ENCODE data around the gene RRAD. TPM values are rescaled to one million over a fixed set of nuclear protein-coding genes. Genes with fewer than 3 reads are reported as not detected.

RRAD gene
- total and polyA plus RNA-seq, 7 donors: 164 to 2,869 (median 304) TPM

DNA sequence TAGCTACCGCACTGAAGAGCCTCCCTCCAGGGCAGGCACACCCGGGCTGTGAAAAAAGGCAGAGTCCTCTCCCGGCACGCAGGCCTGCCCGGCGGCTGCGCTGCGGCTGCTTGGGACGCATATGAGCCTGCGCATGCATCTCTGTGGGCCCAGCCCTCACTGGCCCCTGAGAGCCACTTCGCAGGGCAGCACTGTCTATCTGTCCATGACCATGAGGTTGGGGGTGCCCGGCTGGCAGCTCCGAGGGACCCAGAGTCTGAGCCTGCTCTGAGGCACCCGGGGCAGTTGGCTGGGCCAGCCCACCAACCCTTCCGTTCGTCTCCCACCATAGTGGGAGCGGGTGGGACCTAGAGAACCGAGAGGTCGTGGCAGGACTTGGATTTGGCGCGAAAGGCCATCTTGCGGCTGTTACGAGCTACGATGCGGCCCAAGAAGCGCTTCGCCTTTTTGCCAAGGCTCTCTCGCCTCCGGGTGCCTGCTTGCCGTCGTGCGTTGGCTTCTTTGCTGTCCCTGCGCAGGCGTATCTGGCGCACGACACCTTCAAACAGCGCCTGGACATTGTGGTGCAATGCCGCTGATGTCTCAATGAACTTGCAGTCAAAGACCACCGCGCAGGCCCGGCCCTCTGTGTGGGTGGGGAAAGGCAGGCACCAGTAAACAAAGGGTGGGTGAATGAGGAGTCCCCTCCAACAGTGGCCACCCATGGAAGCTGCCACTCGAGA lies 3.4 kb downstream of the RRAD start:
- 56 to 75% (median 57%) methylated on average over 42 of the region's 42 CpGs for WGBS, 3 donors
- Histone ChIP-seq H3K27ac (peak overlapping the region; percentile 96), H3K27me3 (ENCODE audit: insufficient read depth in 3 of 3, low read length in 2 of 3) (no peaks in the 10 kb centered on the region), H3K4me1 (peaks cover 7% of the 10 kb centered on the region), H3K4me3 (peak overlapping the region; percentile 67), H3K36me3 (ENCODE audit: insufficient read depth in 1 of 2, low read depth in 1 of 2) (peaks cover 0 to 32% of the 10 kb centered on the region in 2 donors), H3K9me3 (no peaks in the 10 kb centered on the region)
- TF ChIP-seq, protein P1, sequence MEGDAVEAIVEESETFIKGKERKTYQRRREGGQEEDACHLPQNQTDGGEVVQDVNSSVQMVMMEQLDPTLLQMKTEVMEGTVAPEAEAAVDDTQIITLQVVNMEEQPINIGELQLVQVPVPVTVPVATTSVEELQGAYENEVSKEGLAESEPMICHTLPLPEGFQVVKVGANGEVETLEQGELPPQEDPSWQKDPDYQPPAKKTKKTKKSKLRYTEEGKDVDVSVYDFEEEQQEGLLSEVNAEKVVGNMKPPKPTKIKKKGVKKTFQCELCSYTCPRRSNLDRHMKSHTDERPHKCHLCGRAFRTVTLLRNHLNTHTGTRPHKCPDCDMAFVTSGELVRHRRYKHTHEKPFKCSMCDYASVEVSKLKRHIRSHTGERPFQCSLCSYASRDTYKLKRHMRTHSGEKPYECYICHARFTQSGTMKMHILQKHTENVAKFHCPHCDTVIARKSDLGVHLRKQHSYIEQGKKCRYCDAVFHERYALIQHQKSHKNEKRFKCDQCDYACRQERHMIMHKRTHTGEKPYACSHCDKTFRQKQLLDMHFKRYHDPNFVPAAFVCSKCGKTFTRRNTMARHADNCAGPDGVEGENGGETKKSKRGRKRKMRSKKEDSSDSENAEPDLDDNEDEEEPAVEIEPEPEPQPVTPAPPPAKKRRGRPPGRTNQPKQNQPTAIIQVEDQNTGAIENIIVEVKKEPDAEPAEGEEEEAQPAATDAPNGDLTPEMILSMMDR (IDR thresholded peaks at IDR 0.05): no peak
- peak in 2 of 4 donors; percentile 1 to 4 for ATAC-seq
- peak; percentile 56 to 69 for DNase-seq
- intact Hi-C loops (cut with DNase I): no loop called here

DNA sequence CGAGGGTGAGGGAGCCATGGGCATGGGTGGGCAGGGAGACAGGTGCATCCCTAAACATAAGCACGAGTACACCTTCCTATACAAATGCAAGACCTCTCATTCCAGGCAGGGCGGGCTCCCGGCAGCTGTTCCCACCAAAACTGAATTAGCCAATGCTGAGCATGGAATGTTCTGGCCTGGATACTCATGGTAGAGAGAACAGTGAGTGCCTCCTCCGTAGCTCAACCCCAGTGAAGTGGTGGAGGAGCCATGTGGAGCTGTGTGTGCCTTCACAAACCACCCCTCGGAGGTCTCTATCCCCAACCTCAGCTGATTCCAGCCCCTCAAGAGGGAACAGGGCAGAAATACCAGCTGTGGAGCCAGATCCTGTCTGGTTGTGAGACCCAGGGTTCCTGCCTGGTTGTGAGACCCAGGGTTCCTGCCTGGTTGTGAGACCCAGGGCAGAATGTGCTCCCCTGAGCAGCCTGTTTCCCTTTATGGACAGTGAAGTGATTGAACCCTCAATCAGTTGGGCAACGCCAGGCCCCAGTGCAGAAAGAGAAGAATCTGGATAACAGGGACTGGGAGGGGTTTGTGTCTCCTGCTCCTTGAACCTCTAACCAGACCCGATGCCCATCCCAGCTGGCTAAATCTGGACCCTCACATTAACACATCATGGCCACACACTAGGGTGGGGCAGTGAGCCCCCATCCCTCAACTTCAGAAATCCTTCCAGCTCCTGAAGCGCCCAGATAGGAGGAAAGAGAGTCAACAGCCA lies 4.2 kb downstream of the RRAD start:
- ATAC-seq: peak; percentile 16 to 53 (median 36)
- intact Hi-C loops (cut with DNase I): no loop called here
- 30 to 43% (median 38%) methylated on average over 9 of the region's 9 CpGs for whole genome bisulfite sequencing, 3 donors
- DNase-seq: peak in 1 of 2 donors; percentile 53
- Histone ChIP-seq H3K27ac (peak overlapping the region; percentile 96), H3K4me3 (peak overlapping the region; percentile 67), H3K36me3 (ENCODE audit: insufficient read depth in 1 of 2, low read depth in 1 of 2) (peaks cover 0 to 32% of the 10 kb centered on the region in 2 donors), H3K9me3 (no peaks in the 10 kb centered on the region), H3K4me1 (no peaks in the 10 kb centered on the region), H3K27me3 (ENCODE audit: insufficient read depth in 3 of 3, low read length in 2 of 3) (no peaks in the 10 kb centered on the region)
- TF ChIP-seq, protein P1 (IDR thresholded peaks at IDR 0.05): no peak

DNA sequence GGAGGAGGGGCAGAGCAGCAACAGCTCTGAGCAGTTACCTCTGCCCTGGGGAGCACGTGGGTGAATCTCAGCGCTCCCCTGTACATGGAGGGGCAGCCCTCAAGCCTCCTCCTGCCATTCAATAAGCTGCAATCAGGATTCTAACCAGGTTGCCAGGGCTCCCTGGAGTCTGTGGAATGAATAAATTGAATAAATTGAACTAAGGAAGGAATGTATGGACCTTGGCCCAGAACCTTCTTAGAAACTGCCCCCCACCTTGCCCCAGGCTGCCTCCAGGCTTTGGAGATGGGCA lies 5.1 kb downstream of the RRAD start:
- DNase-seq (no peak), ATAC-seq (peak; percentile 0 to 7 (median 4))
- Histone ChIP-seq H3K36me3 (ENCODE audit: insufficient read depth in 1 of 2, low read depth in 1 of 2) (peaks cover 0 to 32% of the 10 kb centered on the region in 2 donors), H3K27me3 (ENCODE audit: insufficient read depth in 3 of 3, low read length in 2 of 3) (no peaks in the 10 kb centered on the region), H3K4me1 (no peaks in the 10 kb centered on the region), H3K4me3 (no peak overlapping the region), H3K9me3 (no peaks in the 10 kb centered on the region), H3K27ac (peak overlapping the region; percentile 77)
- intact Hi-C loops (cut with DNase I): no loop called here
- TF ChIP-seq, protein P1 (IDR thresholded peaks at IDR 0.05): no peak
- WGBS, 3 donors: 38 to 53% (median 48%) methylated on average over 2 of the region's 2 CpGs

DNA sequence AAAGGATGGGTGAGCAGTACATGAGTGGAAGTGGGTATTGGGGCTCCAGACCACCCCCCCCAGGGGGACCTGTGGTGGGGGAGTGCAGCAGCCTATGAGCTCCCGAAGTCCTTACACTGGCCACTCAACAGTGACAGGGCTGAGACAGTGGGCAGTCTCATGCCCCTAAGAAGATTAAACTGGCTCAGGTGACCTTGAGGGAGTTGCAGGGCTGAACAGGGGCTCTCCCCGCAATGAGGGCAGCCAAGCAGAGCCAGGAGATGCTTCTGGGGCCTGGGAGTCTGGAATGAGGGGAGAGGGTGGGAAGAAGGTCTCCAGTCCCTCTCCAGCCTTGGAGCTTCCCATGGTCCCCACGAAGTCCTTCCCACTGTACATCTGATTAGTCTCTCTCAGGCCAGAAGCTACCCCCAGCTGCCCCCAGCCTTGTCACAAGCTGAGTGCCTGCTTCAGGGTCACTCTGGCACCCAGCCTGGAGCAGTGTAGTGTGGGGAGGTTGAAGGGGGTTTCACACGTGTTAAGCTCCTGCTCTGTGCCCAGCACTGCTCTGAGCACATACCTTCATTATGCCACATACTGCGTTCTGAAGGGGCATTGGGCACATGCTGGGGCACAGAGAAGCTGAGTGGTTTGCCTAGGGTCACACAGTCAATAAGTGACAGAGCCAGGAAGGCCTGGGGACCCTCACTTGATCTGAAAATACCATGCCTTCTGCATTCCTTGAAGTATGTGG lies 5.6 kb downstream of the RRAD start:
- intact Hi-C loops (cut with DNase I): loop anchor here in 1 of 2 donors (2.0 kb wide), 1 partner anchor 17 kb away; no protein-coding TSS in a partner anchor
- ATAC-seq: peak; percentile 4 to 17 (median 6)
- Histone ChIP-seq H3K36me3 (ENCODE audit: insufficient read depth in 1 of 2, low read depth in 1 of 2) (peaks cover 0 to 28% of the 10 kb centered on the region in 2 donors), H3K9me3 (no peaks in the 10 kb centered on the region), H3K4me1 (no peaks in the 10 kb centered on the region), H3K27me3 (ENCODE audit: insufficient read depth in 3 of 3, low read length in 2 of 3) (no peaks in the 10 kb centered on the region), H3K4me3 (no peak overlapping the region), H3K27ac (peak overlapping the region; percentile 77)
- TF ChIP-seq, protein P1 (IDR thresholded peaks at IDR 0.05): no peak
- WGBS, 3 donors: 46 to 55% (median 47%) methylated on average over 5 of the region's 5 CpGs
- peak in 1 of 2 donors; percentile 54 for DNase-seq
